IMR-90 (cell line): Measurements from ENCODE around the gene NELL1. TPM values are rescaled to one million over a fixed set of nuclear protein-coding genes. Genes with fewer than 3 reads are reported as not detected.

ENCODE experiments used
- ATAC-seq: fragments of 200-7000 bp; cut with Tn5 transposase; 2 replicates; pipeline ENCODE4 v1.9.1; 2020; ENCODE audit warnings: low read depth, mild to moderate bottlenecking, moderate library complexity
- Bru-seq: library from RNA; stranded (reverse); fragments of 400-500 nt; gene quantifications from one replicate; lab custom pipeline; 2021; lab: Mats Ljungman, UMichigan
- BruChase-seq, 2 experiments: library from RNA; stranded (reverse); fragments of 400-500 nt; gene quantifications; one replicate each; lab custom pipeline; 2021; lab: Mats Ljungman, UMichigan
- BruUV-seq: library from RNA; stranded (reverse); fragments of 400-500 nt; replicated peaks from 2 replicates; lab custom pipeline; 2021; lab: Mats Ljungman, UMichigan
- CTCF ChIA-PET: fragments of 300-600 bp; formaldehyde crosslinking; extraction: SDS; loops from one replicate; lab custom pipeline; 2021; ENCODE audit warnings: antibody characterized with exemption; lab: Yijun Ruan, JAX
- POLR2A ChIA-PET: fragments of 300-600 bp; sonication (Branson Sonifier 250); formaldehyde crosslinking; loops from one replicate; lab custom pipeline; 2022; ENCODE audit warnings: antibody characterized with exemption; ENCODE audit not compliant: unreplicated experiment; lab: Charles Lee
- DNase-seq: peaks from one replicate; pipeline ENCODE4 v3.0.0; 2013
- H2AFZ ChIP-seq: replicated peaks from 2 replicates; pipeline ENCODE3; 2013; ENCODE audit warnings: low read length, mild to moderate bottlenecking; ENCODE audit not compliant: poor library complexity
- H2AK5ac ChIP-seq: 2 replicates; pipeline ENCODE4 v1.6.1; 2013; ENCODE audit warnings: low read depth, low read length, inconsistent platforms
- H2AK9ac ChIP-seq: replicated peaks from 2 replicates; pipeline ENCODE3; 2013; ENCODE audit warnings: mild to moderate bottlenecking, low read depth, low read length, moderate library complexity; ENCODE audit not compliant: poor library complexity
- H2BK120ac ChIP-seq: 2 replicates; pipeline ENCODE4 v1.6.1; 2013; ENCODE audit warnings: low read depth, low read length, inconsistent platforms
- H2BK15ac ChIP-seq: 3 replicates; pipeline ENCODE4 v1.6.1; 2013; ENCODE audit warnings: low read depth, low read length, inconsistent platforms
- H2BK20ac ChIP-seq: 2 replicates; pipeline ENCODE4 v1.6.1; 2013; ENCODE audit warnings: low read depth, mild to moderate bottlenecking, inconsistent platforms, low read length, moderate library complexity
- H2BK5ac ChIP-seq: 2 replicates; pipeline ENCODE4 v1.6.1; 2013; ENCODE audit warnings: mild to moderate bottlenecking, low read depth, low read length, inconsistent platforms; ENCODE audit not compliant: poor library complexity, severe bottlenecking
- H3K14ac ChIP-seq: replicated peaks from 2 replicates; pipeline ENCODE4 v1.6.1; 2013; ENCODE audit warnings: low read depth, low read length, inconsistent platforms
- H3K18ac ChIP-seq: 2 replicates; pipeline ENCODE4 v1.6.1; 2013; ENCODE audit warnings: low read depth, low read length, control low read depth
- H3K23ac ChIP-seq: 2 replicates; pipeline ENCODE4 v1.6.1; 2013; ENCODE audit warnings: low read depth, low read length, inconsistent platforms
- H3K27ac ChIP-seq: 2 replicates; pipeline ENCODE4 v1.5.1; 2013; ENCODE audit warnings: mild to moderate bottlenecking, control low read depth, low read length; ENCODE audit not compliant: insufficient read depth
- H3K27me3 ChIP-seq: 2 replicates; pipeline ENCODE4 v1.6.1; 2013; ENCODE audit warnings: low read length; ENCODE audit not compliant: control insufficient read depth, insufficient read depth
- H3K36me3 ChIP-seq: 2 replicates; pipeline ENCODE4 v1.6.1; 2013; ENCODE audit warnings: low read length, mixed read lengths; ENCODE audit not compliant: control insufficient read depth, insufficient read depth
- H3K4ac ChIP-seq: 2 replicates; pipeline ENCODE4 v1.6.1; 2013; ENCODE audit warnings: low read depth, low read length, inconsistent platforms
- H3K4me1 ChIP-seq: 2 replicates; pipeline ENCODE4 v1.6.1; 2013; ENCODE audit warnings: low read length, mixed read lengths; ENCODE audit not compliant: control insufficient read depth, insufficient read depth
- H3K4me2 ChIP-seq: 2 replicates; pipeline ENCODE4 v1.6.1; 2013; ENCODE audit warnings: low read depth, mild to moderate bottlenecking, control low read depth, low read length, moderate library complexity
- H3K4me3 ChIP-seq: 2 replicates; pipeline ENCODE4 v1.5.1; 2013; ENCODE audit warnings: low read depth, mild to moderate bottlenecking, control low read depth, low read length, moderate library complexity; ENCODE audit not compliant: insufficient read depth
- H3K56ac ChIP-seq: 2 replicates; pipeline ENCODE4 v1.6.1; 2013; ENCODE audit warnings: low read length, inconsistent platforms; ENCODE audit not compliant: insufficient read depth; ENCODE audit errors: extremely low read depth
- H3K79me1 ChIP-seq, 2 experiments: 2 replicates each; pipeline ENCODE4 v1.6.1; 2013; ENCODE audit warnings: low read length in 2 of 2, inconsistent platforms in 1 of 2, low read depth in 1 of 2
- H3K9ac ChIP-seq: 2 replicates; pipeline ENCODE4 v1.6.1; 2013; ENCODE audit warnings: low read depth, low read length, control low read depth
- H3K9me1 ChIP-seq: 2 replicates; pipeline ENCODE4 v1.6.1; 2013; ENCODE audit warnings: low read length, inconsistent platforms; ENCODE audit not compliant: insufficient read depth
- H3K9me3 ChIP-seq: 2 replicates; pipeline ENCODE4 v1.6.1; 2013; ENCODE audit warnings: low read length; ENCODE audit not compliant: control insufficient read depth, insufficient read depth
- H4K20me1 ChIP-seq: 2 replicates; pipeline ENCODE4 v1.6.1; 2013; ENCODE audit warnings: low read length, inconsistent platforms; ENCODE audit not compliant: insufficient read depth
- H4K5ac ChIP-seq: 2 replicates; pipeline ENCODE4 v1.6.1; 2013; ENCODE audit warnings: mild to moderate bottlenecking, low read depth, low read length, control low read depth
- H4K8ac ChIP-seq, 2 experiments: 2 replicates each; pipeline ENCODE4 v1.6.1; 2013; ENCODE audit warnings: low read depth in 2 of 2, low read length in 2 of 2, control low read depth in 1 of 2, inconsistent platforms in 1 of 2
- H4K91ac ChIP-seq: 2 replicates; pipeline ENCODE4 v1.6.1; 2013; ENCODE audit warnings: low read depth, low read length, inconsistent platforms; ENCODE audit not compliant: insufficient read depth
- CEBPB ChIP-seq: IDR thresholded peaks from 2 replicates; pipeline ENCODE4 v1.6.1; 2012; ENCODE audit warnings: low read depth, low read length, improper control_type of control experiment
- NFE2L2 ChIP-seq: fragments of 150-350 bp; IDR thresholded peaks from 2 replicates; pipeline ENCODE4 v1.6.1; 2016; ENCODE audit warnings: low read depth, mild to moderate bottlenecking, low read length
- POLR2A ChIP-seq: IDR thresholded peaks from 2 replicates; pipeline ENCODE4 v1.6.1; 2012; ENCODE audit warnings: mild to moderate bottlenecking, low read depth, low read length
- RFX5 ChIP-seq: IDR thresholded peaks from 2 replicates; pipeline ENCODE4 v1.8.0; 2012; ENCODE audit warnings: low read depth, mild to moderate bottlenecking, low read length, moderate library complexity
- SMC3 ChIP-seq: fragments of 150-350 bp; IDR thresholded peaks from 2 replicates; pipeline ENCODE4 v1.6.1; 2016; ENCODE audit warnings: low read depth, mild to moderate bottlenecking, antibody characterized with exemption, low read length, moderate library complexity
- WGBS, 2 experiments: methylation state at CpG; one replicate each; pipeline versions ENCODE4 v1.1.5 to v1.1.7; 2013; ENCODE audit warnings: missing lambda C conversion rate in 2 of 2; ENCODE audit not compliant: insufficient read length in 1 of 2; ENCODE audit errors: extremely low coverage in 2 of 2; 5-methylcytosine and 5-hydroxymethylcytosine counted together
- dilution Hi-C: fragments of 300-500 bp; cut with HindIII; formaldehyde crosslinking; loops from one replicate; pipeline ENCODE4 v1.14.3; 2018; ENCODE audit warnings: low sequenced_read_pairs; ENCODE audit not compliant: unreplicated experiment
- in situ Hi-C: fragments of 300-500 bp; cut with MboI; formaldehyde crosslinking; loops from 3 replicates; pipeline ENCODE4 v1.14.3; 2019; ENCODE audit warnings: low sequenced_read_pairs, inconsistent platforms, mixed read lengths
- intact Hi-C: fragments of 100-400 bp; cut with micrococcal nuclease; formaldehyde crosslinking; loops from 2 replicates; pipeline ENCODE4 v1.10.0; 2022
- long read RNA-seq: library from polyadenylated mRNA; unstranded; transcript quantifications from one replicate; pipeline ENCODE4 v2.0.0, GENCODE V29; 2021; ENCODE audit not compliant: unreplicated experiment
- polyA plus RNA-seq, 3 experiments: library from polyadenylated mRNA; depleted of rRNA; stranded (reverse); fragments of >200 nt; gene quantifications; 2 replicates each; pipeline ENCODE4 v1.2.3, GENCODE V29; 2012; ENCODE audit warnings: low replicate concordance in 1 of 3
- total RNA-seq: library from RNA; depleted of rRNA; stranded (reverse); fragments of >200 nt; gene quantifications from 2 replicates; pipeline ENCODE4 v1.2.3, GENCODE V29; 2012; rRNA removed
- TF ChIP-seq, protein P1 (sequence below): conservative IDR thresholded peaks from 2 replicates; pipeline ENCODE4 v1.5.1; 2012; ENCODE audit warnings: mild to moderate bottlenecking, low read depth, low read length, improper control_type of control experiment

The NELL1 gene
- total RNA-seq (not detected in 2 replicates), polyA plus RNA-seq (2012; rRNA removed) (not detected in 2 replicates), Bru-seq, nascent RNA (percentile 0 among the genes with signal in this experiment), BruChase-seq, experiment 1, labeled RNA remaining after a 6-hour chase (percentile 0 among the genes with signal in this experiment), BruChase-seq, experiment 2, labeled RNA remaining after a 2-hour chase (percentile 0 among the genes with signal in this experiment)
- not detected in 2 replicates for polyA plus RNA-seq (2012; cell fraction: cytosol; rRNA removed)
- polyA plus RNA-seq (2012; cell fraction: nucleus; rRNA removed; ENCODE audit: low replicate concordance): not detected in 2 replicates
- long read RNA-seq: 0 reads

DNA sequence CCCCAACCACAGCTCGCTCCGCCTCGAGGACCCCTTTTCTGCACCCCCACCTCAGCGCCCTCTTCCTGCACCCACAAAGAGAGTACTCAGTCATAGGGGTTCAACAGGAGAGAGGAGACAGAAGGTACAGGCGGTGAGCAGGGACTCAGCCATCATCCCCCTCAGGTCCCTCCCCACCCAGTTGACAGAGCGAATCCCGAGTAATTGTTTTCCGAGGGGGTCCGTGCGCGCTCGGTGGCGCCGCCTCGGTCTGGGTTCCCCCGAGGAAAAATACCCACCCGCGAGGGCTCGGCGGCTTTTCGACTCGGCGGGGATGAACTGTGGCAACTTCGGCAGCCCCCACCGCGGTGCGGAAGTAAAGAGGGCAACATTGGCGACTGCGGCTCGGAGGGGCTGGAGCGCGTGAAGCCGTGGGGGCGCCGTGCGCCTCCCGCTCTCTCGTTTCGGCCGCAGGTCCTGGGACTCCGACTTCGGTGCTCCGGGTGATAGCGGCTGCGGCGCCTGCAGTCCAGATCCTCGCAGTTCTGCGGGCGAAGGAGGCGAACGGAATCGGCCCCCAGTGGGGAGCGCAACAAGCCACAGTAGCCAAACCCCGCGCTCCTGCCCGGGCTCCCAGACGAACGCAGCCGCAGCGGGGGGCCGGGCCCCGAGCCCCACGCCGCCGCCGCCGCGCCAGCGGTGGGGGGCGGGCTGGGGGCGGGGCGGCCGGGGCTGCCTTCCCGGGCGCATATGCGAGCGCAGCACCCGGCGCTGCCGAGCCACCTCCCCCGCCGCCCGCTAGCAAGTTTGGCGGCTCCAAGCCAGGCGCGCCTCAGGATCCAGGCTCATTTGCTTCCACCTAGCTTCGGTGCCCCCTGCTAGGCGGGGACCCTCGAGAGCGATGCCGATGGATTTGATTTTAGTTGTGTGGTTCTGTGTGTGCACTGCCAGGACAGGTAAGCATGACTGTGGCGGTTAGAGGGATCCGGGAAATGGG lies at the start of gene NELL1:
TSS of gene NELL1 (plus strand) at position 743 of the 976 bp plus-strand sequence.
- Histone ChIP-seq H3K4me1 (no peaks in the 10 kb centered on the region), H4K5ac (no peak within 1 kb of the TSS), H2BK5ac (no peak within 1 kb of the TSS), H3K9me1 (no peaks in the 10 kb centered on the region), H2AK9ac (no peak within 1 kb of the TSS), H4K8ac (no peak within 1 kb of the TSS), H3K14ac (no peak within 1 kb of the TSS), H2BK15ac (no peak within 1 kb of the TSS), H2BK20ac (no peak within 1 kb of the TSS), H4K20me1 (no peaks in the 10 kb centered on the region), H3K4me3 (no peak within 1 kb of the TSS), H3K4me2 (no peak within 1 kb of the TSS; the same call in 1 of the 2 replicates), H3K27ac (no peak within 1 kb of the TSS), H3K27me3 (peaks cover 25% of the 10 kb centered on the region), H3K36me3 (no peaks in the 10 kb centered on the region), H3K18ac (no peak within 1 kb of the TSS), H3K4ac (no peak within 1 kb of the TSS), H3K9me3 (no peaks in the 10 kb centered on the region), H4K91ac (no peak within 1 kb of the TSS), H3K56ac (no peak within 1 kb of the TSS), H3K23ac (no peak within 1 kb of the TSS), H2AFZ (peak within 1 kb of the TSS; percentile 36), H2AK5ac (no peak within 1 kb of the TSS), H3K9ac (no peak within 1 kb of the TSS), H2BK120ac (no peak within 1 kb of the TSS), H3K79me1 (no peaks in the 10 kb centered on the region)
- dilution Hi-C loops: no loop called here
- ChIA-PET POLR2A (no interaction called here), CTCF (no interaction called here)
- DNase-seq (no peak), ATAC-seq (no peak)
- in situ Hi-C loops: no loop called here
- WGBS, 2 experiments: 1% methylated on average over 40 of the region's 93 CpGs; no CpG with 5 or more reads in 1 of the 2 experiments
- no TSS peak for BruUV-seq
- intact Hi-C loops: no loop called here
- TF ChIP-seq, protein P1, sequence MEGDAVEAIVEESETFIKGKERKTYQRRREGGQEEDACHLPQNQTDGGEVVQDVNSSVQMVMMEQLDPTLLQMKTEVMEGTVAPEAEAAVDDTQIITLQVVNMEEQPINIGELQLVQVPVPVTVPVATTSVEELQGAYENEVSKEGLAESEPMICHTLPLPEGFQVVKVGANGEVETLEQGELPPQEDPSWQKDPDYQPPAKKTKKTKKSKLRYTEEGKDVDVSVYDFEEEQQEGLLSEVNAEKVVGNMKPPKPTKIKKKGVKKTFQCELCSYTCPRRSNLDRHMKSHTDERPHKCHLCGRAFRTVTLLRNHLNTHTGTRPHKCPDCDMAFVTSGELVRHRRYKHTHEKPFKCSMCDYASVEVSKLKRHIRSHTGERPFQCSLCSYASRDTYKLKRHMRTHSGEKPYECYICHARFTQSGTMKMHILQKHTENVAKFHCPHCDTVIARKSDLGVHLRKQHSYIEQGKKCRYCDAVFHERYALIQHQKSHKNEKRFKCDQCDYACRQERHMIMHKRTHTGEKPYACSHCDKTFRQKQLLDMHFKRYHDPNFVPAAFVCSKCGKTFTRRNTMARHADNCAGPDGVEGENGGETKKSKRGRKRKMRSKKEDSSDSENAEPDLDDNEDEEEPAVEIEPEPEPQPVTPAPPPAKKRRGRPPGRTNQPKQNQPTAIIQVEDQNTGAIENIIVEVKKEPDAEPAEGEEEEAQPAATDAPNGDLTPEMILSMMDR: no peak
- TF ChIP-seq NFE2L2 (no peak), POLR2A (no peak), SMC3 (no peak), RFX5 (no peak), CEBPB (no peak)
